HG02884 (cell line): ENCODE results near the gene TMEM240.
"Not testable (repeated sequence)": the region's sequence is repeated elsewhere in the genome, so short reads cannot be mapped to it uniquely, and the experiment has no call there.

Source experiments
- ATAC-seq: cut with Tn5 transposase; IDR thresholded peaks from one replicate; pipeline ENCODE4 v1.9.1; 2021; ENCODE audit warnings: mild to moderate bottlenecking, moderate library complexity; ENCODE audit not compliant: unreplicated experiment

TMEM240 gene

GRCh38 chr1:1541956-1542765, 1.7 kb upstream of the TMEM240 start:
- no peak for ATAC-seq

- no peak for ATAC-seq
These were observed 599 bp upstream of the TMEM240 start for GRCh38 chr1:1540818-1541628.

DNA sequence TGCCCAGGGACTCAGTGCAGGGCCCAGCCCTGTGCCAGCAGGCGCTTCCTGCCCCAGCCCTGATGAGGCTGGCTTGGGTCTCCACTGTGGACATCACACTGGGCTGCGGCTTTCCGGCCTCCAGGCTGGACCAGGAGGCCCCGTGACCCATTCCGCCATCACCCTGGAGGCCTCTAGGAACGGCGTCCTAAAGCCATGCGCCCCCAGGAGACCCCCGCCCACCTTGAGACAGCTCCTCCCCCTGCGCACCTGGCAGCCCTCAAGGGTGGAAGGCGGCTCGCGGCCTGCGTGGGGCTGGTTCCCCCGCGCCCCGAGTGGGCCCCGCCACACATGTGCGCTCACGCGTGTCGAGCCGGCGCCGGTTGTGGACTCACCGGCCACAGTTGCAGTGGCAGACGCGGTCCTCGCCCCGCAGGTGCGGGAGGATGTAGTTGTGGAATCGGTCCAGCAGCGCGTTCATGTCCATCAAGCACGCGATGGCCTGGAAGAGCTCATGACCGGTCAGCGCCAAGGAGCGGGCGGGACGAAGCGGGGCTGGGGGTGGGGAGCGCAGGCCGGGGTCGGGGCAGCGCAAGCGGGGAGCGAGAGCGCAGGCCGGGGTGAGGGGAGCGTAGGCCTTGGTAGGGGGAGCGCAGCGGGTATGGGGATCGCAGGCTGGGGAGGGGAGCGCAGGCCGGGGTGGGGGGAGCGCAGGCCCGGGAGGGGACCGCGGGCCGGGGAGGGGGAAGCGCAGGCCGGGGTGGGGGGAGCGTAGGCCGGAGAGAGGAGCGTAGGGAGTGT, 924 bp downstream of the TMEM240 start:
- ATAC-seq: no peak

DNA sequence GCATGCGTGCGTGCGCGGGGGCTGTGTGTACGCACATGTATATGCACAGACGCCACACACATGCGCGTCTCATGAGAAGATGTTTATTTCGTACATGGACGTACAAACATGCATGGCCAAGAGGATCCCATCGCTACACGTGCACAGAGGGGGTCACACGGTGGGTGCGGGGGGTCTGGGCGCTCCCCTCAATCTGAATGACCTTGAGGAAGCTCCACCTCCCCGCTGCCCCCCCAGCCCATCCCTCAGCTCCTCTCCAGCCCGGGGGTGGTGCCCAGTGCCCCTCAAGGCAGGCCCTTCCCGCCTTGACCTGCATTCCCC, 1.5 kb downstream of the TMEM240 start:
- ATAC-seq: no peak

DNA sequence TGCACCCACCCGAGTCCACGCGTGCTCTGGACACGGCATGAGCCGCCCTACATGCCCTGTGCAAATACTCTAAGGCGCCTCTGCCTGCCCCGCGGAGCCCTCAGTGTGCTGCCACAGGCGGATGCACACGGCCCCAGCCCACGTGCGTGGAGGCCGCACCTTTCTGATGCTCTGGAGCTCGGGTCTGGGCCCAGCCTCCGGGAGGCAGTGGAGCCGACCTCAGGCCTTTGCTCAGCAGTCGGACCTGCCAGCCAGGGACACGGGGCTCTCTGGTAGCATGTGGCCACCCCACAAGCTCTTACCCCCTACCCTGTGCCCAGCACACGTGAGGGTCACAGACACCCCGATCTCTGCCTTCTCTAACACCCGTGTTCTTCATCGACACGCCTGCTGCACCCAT, 2.1 kb downstream of the TMEM240 start:
- ATAC-seq: no peak

- ATAC-seq: no peak
These were observed 2.7 kb downstream of the TMEM240 start for GRCh38 chr1:1537626-1538250.

GRCh38 chr1:1536938-1537546, 3.4 kb downstream of the TMEM240 start:
- ATAC-seq: no peak

- ATAC-seq: no peak
These were observed 4.1 kb downstream of the TMEM240 start for GRCh38 chr1:1536019-1536937.

GRCh38 chr1:1535201-1536018, 5.0 kb downstream of the TMEM240 start:
- ATAC-seq: no peak

DNA sequence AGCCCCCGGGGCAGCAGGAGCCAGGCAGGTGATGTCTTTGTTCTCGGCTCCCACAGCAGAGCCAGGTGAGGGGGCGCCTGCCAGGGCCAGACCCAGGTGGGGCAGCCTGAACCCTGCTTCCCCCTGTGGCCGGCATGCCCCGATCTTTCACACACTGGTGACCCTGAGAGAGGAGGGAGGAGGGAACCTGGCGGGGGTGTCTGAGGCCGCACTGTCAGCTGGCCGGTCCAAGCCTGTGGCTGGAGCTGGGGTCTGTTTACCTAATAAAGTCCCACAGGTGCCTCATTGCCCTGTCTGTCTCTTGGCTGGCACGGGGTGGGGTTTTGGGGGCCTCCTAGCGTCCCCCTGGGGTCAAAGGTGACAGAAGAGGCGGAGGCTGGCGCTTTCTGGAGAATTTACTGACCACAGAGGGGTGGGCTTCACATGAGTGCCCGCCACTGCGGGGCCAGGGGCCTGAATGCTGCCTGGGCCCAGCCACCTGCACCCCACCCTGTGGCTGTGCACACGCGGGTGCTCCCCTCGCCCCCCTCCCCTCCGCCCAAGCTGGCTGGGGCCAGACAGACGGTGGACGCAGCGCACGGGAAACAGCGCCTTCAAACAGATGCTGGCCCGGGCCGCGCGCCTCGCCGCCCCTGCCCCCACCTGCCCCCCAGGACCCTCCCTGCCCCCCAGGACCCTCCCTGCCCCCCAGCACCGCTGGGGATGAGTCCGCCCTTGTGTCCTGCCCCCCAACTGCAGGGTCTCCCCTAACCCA, 5.8 kb downstream of the TMEM240 start:
- ATAC-seq: no peak

- not testable (repeated sequence) for ATAC-seq
These were observed 6.5 kb downstream of the TMEM240 start for GRCh38 chr1:1533894-1534291.

DNA sequence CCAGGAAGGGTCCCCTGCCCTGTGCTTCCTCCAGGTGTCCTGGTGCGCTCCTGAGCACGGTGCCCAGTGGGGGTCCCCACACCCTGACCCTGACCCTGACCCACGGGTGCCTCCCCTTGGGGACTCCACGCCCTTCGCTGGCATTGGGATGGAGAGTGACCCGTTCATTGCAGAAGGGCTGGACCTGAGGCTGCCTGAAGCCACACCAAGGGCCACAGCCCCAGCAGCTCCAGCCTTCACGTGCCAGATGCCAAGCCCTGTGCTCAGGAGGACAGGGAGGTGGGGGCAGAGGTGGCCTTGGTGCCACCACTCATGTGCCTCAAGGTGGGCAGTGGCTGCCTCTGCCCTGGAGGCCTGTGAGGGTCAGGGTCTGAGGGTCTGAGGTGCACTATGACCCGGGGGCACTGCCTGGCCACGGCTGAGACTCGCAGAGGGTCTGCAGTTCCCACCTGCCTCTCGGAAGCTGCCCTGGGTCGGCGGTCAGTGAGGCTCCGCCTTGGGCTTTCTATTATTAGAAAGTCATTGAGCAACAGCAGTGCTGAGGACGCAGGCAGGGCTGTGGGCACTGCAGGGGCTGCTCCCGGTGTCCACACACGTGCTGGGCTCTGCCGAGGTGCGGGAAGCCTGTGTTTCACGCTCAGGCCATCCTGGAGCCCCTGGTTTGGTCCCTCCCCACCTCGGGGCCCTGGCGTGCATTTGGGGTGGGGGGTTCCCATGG, 7.1 kb downstream of the TMEM240 start:
- not testable (repeated sequence) for ATAC-seq

DNA sequence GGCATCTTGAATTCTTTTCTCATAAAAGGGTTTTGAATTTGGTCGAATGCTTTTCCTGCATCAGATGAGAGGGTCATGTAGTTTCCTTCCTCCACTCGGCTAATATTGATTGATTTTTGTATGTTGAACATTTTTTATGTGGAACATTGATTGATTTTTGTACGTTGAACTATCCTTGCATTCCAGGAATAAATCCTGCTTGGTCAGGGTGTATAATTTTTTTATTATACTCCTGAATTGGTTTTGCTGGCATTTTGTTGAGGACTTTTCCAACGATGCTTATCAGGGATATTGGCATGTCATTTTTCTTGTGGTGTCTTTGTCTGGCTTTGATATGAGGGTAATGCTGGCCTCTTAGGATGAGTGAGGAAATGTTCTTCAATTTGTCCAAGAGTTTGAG, 8.5 kb downstream of the TMEM240 start:
- no peak for ATAC-seq

DNA sequence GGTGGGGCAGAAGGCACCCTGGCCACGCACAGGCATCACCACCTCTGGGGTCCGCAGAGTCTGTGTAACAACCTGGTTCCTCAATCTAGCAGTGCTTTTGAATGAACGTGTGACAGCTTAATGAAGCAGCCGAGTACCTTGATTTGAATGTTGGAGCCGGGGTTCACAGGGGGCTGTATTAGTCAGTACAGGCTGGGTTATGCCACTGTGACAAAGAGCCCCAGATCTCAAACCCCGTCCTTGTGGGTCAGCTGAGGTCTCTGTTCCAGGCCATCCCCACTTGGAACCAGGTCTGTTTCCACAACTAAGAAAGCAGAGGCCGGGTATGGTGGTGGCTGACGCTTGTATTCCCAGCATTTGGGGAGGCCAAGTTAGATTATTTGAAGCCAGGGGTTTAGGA, 10.5 kb downstream of the TMEM240 start:
- no peak for ATAC-seq

DNA sequence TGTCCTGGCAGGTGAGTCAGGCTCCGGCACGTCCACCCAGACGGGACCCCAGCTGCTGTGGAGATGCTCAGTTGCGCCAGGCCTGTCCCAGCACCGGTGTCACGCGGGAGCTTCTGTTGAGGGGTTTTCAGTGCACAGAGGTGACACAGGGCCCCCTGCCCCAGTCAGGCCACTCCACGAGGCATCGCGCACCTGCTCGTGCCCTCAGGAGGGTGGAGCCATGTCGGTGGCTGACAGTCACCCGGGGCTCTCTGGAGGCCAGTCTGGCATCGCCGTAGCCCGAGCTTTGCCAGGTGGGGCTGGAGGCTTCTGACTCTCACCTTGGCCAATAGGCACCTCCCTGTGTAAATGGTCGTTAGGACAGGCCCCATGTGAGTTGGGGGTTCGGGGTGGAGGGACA, 11.1 kb downstream of the TMEM240 start:
- ATAC-seq: no peak

GRCh38 chr1:1528301-1529267, 11.8 kb downstream of the TMEM240 start:
- no peak for ATAC-seq
